Fibroblast of skin of right quadriceps (primary cell): ENCODE data around the gene CPT1B.
"Not testable (repeated sequence)": the region's sequence is repeated elsewhere in the genome, so short reads cannot be mapped to it uniquely, and the experiment has no call there.

Source experiments
- DNase-seq: peaks from one replicate; pipeline ENCODE4 v3.0.0-alpha.2; 2013

Gene CPT1B

GRCh38 chr22:50526108-50526833 is 52.0 kb downstream of the CPT1B start:
- DNase-seq = peak; percentile 77

- no peak for DNase-seq
Measured at GRCh38 chr22:50525858-50526107, 52.4 kb downstream of the CPT1B start.

GRCh38 chr22:50525104-50525857 is 52.9 kb downstream of the CPT1B start, which contains the start of gene SCO2:
Gene SCO2 (minus strand): TSS chr22:50525598. CDS start chr22:50524411, 1,187 bp downstream.
- DNase-seq = peak; percentile 98

GRCh38 chr22:50524676-50525103 is 53.5 kb downstream of the CPT1B start:
- DNase-seq = no peak

- DNase-seq = no peak
Measured at GRCh38 chr22:50523806-50524675, 54.2 kb downstream of the CPT1B start.

- no peak for DNase-seq
Measured at GRCh38 chr22:50523458-50523805, 54.8 kb downstream of the CPT1B start.

GRCh38 chr22:50522806-50523438 is 55.3 kb downstream of the CPT1B start:
- DNase-seq = no peak

- DNase-seq = no peak
Measured at GRCh38 chr22:50522208-50522805, 55.9 kb downstream of the CPT1B start.

- DNase-seq = no peak
Measured at GRCh38 chr22:50521710-50522109, 56.5 kb downstream of the CPT1B start.

GRCh38 chr22:50520826-50521453 is 57.3 kb downstream of the CPT1B start:
- DNase-seq = no peak

- DNase-seq = not testable (repeated sequence)
Measured at GRCh38 chr22:50520184-50520583, 58.0 kb downstream of the CPT1B start.

- no peak for DNase-seq
Measured at GRCh38 chr22:50519151-50519550, 59.1 kb downstream of the CPT1B start.
